Endothelial cell of umbilical vein (primary cell): ENCODE measurements around the gene DDB1. TPM values are rescaled to one million over a fixed set of nuclear protein-coding genes. Genes with fewer than 3 reads are reported as not detected.

Experiments used
- BruUV-seq: library from RNA; stranded (reverse); fragments of 400-500 nt; replicated peaks from 2 replicates; lab custom pipeline; 2021; lab: Mats Ljungman, UMichigan
- CTCF ChIA-PET: fragments of 300-600, 350-600 bp; sonication (Branson Sonifier 250); formaldehyde crosslinking; loops from one replicate; lab custom pipeline; 2021; ENCODE audit warnings: antibody characterized with exemption, inconsistent platforms; lab: Charles Lee
- POLR2A ChIA-PET: fragments of 300-600, 350-600 bp; sonication (Branson Sonifier 250); formaldehyde crosslinking; loops from one replicate; lab custom pipeline; 2021; ENCODE audit warnings: antibody characterized with exemption, inconsistent platforms; lab: Charles Lee
- DNase-seq: peaks from one replicate; pipeline ENCODE4 v3.0.0-alpha.2; 2011; ENCODE audit warnings: low read depth, low spot score
- FAIRE-seq: peaks from 2 replicates; lab custom pipeline; 2011; peaks lifted over from hg19 to GRCh38; lab: Jason Lieb, UNC
- H2AFZ ChIP-seq: 2 replicates; pipeline ENCODE4 v1.6.0; 2012; ENCODE audit warnings: low read depth, low read length, control low read depth, inconsistent platforms
- H3K27ac ChIP-seq: 2 replicates; pipeline ENCODE4 v1.5.1; 2011; ENCODE audit warnings: low read depth, mild to moderate bottlenecking, control low read depth, low read length, moderate library complexity; ENCODE audit not compliant: insufficient read depth
- H3K27me3 ChIP-seq, 2 experiments: 2 replicates each; pipeline versions ENCODE4 v1.6.0 to v1.6.1; 2011; ENCODE audit warnings: low read length in 2 of 2, mixed read lengths in 1 of 2; ENCODE audit not compliant: control insufficient read depth in 2 of 2, insufficient read depth in 2 of 2
- H3K36me3 ChIP-seq, 2 experiments: 2 replicates in 1 of 2; 3 replicates in 1 of 2; pipeline ENCODE4 v1.5.1; 2011; ENCODE audit warnings: low read length in 2 of 2, mild to moderate bottlenecking in 1 of 2, moderate library complexity in 1 of 2; ENCODE audit not compliant: control insufficient read depth in 2 of 2, insufficient read depth in 2 of 2; ENCODE audit errors: extremely low read depth in 1 of 2
- H3K4me1 ChIP-seq: 3 replicates; pipeline ENCODE4 v1.5.1; 2011; ENCODE audit warnings: mild to moderate bottlenecking, low read length; ENCODE audit not compliant: control insufficient read depth, insufficient read depth; ENCODE audit errors: extremely low read depth
- H3K4me2 ChIP-seq: 2 replicates; pipeline ENCODE4 v1.6.1; 2011; ENCODE audit warnings: low read length, control low read depth, mixed read lengths; ENCODE audit not compliant: insufficient read depth
- H3K4me3 ChIP-seq, 3 experiments: fragments of 200-600 bp in 1 of 3; sonication (generic), shearing (Covaris generic) in 1 of 3; replicated peaks in 1 of 3; 2 replicates each; pipeline ENCODE4 v1.5.1; 2011 to 2016; ENCODE audit warnings: control low read depth in 3 of 3, low read length in 3 of 3, mild to moderate bottlenecking in 2 of 3, inconsistent platforms in 1 of 3, low read depth in 1 of 3, moderate library complexity in 1 of 3; ENCODE audit not compliant: insufficient read depth in 1 of 3
- H3K79me2 ChIP-seq: 2 replicates; pipeline ENCODE4 v1.6.0; 2012; ENCODE audit warnings: low read length, inconsistent platforms; ENCODE audit not compliant: control insufficient read depth, insufficient read depth
- H3K9ac ChIP-seq: replicated peaks from 2 replicates; pipeline ENCODE3; 2011; ENCODE audit warnings: low read length, control low read depth; ENCODE audit not compliant: insufficient read depth; ENCODE audit errors: extremely low read depth
- H3K9me1 ChIP-seq: replicated peaks from 3 replicates; pipeline ENCODE4 v1.6.0; 2011; ENCODE audit warnings: mild to moderate bottlenecking, low read length; ENCODE audit not compliant: control insufficient read depth, insufficient read depth; ENCODE audit errors: extremely low read depth
- H3K9me3 ChIP-seq: replicated peaks from 2 replicates; pipeline ENCODE4 v1.5.1; 2012; ENCODE audit warnings: low read length, inconsistent platforms; ENCODE audit not compliant: control insufficient read depth, insufficient read depth
- H4K20me1 ChIP-seq: replicated peaks from 2 replicates; pipeline ENCODE3; 2011; ENCODE audit warnings: mild to moderate bottlenecking, low read length; ENCODE audit not compliant: control insufficient read depth, insufficient read depth; ENCODE audit errors: extremely low read depth
- EZH2 ChIP-seq: IDR thresholded peaks from 2 replicates; pipeline ENCODE4 v1.6.1; 2012; ENCODE audit warnings: borderline replicate concordance, low read depth, mild to moderate bottlenecking, moderate library complexity, low read length, inconsistent platforms; ENCODE audit not compliant: severe bottlenecking
- FOS ChIP-seq: IDR thresholded peaks from 2 replicates; pipeline ENCODE4 v1.6.1; 2011; ENCODE audit warnings: mild to moderate bottlenecking, low read length, moderate library complexity, borderline replicate concordance; ENCODE audit not compliant: insufficient read depth
- GATA2 ChIP-seq: IDR thresholded peaks from 2 replicates; pipeline ENCODE4 v1.7.0; 2011; ENCODE audit warnings: low read depth, mild to moderate bottlenecking, moderate library complexity, mixed read lengths, low read length; ENCODE audit not compliant: insufficient read length, insufficient read depth
- JUN ChIP-seq: IDR thresholded peaks from 2 replicates; pipeline ENCODE4 v1.6.1; 2011; ENCODE audit warnings: borderline replicate concordance, low read depth; ENCODE audit not compliant: insufficient read length, insufficient read depth
- MAX ChIP-seq: IDR thresholded peaks from 2 replicates; pipeline ENCODE4 v1.6.1; 2011; ENCODE audit not compliant: insufficient read depth, insufficient read length
- MYC ChIP-seq: IDR thresholded peaks from one replicate; pipeline ENCODE4 v1.6.1; 2011; ENCODE audit warnings: mild to moderate bottlenecking, low read depth, low read length
- POLR2A ChIP-seq: IDR thresholded peaks from 2 replicates; pipeline ENCODE4 v1.6.1; 2012; ENCODE audit warnings: low read depth, mild to moderate bottlenecking, control low read depth, low read length
- POLR2AphosphoS5 ChIP-seq: IDR thresholded peaks from 2 replicates; pipeline ENCODE4 v1.6.1; 2012; ENCODE audit warnings: low read depth, mild to moderate bottlenecking, control low read depth, low read length, moderate library complexity; ENCODE audit not compliant: insufficient read depth
- dilution Hi-C: fragments of 300-500 bp; cut with MboI; formaldehyde crosslinking; loops from one replicate; pipeline ENCODE4 v1.15.0; 2019; ENCODE audit warnings: low sequenced_read_pairs; ENCODE audit not compliant: extremely low pct_ligation_motif_present
- intact Hi-C: fragments of 100-400 bp; cut with micrococcal nuclease; formaldehyde crosslinking; loops from one replicate; pipeline ENCODE4 v1.10.0; 2022
- polyA plus RNA-seq, 4 experiments: library from polyadenylated mRNA; depleted of rRNA in 3 of 4; stranded (reverse) in 3 of 4; unstranded in 1 of 4; fragments of >200 nt; gene quantifications; 2 replicates each; pipeline versions ENCODE4 v1.2.1 to v1.2.3, GENCODE V29; 2011 to 2012; ENCODE audit warnings: missing spikeins in 1 of 4
- total RNA-seq: library from RNA; stranded (reverse); gene quantifications from 2 replicates; pipeline ENCODE4 v1.2.3, GENCODE V29; 2021
- TF ChIP-seq, protein P1 (sequence below), 2 donors: IDR thresholded peaks; 1 replicate in 1 of 2; 2 replicates in 1 of 2; pipeline ENCODE4 v1.5.1; 2011; ENCODE audit warnings: low read length in 2 of 2, mild to moderate bottlenecking in 2 of 2, moderate library complexity in 2 of 2, control low read depth in 1 of 2, inconsistent platforms in 1 of 2, low read depth in 1 of 2; ENCODE audit not compliant: insufficient read depth in 1 of 2; ENCODE audit errors: extremely low read depth in 1 of 2

Gene DDB1
- total and polyA plus RNA-seq, 2 donors (not counting 3 experiments of a cell fraction or from before 2014, with no cell fraction given), result 229 to 230 TPM

- CTCF ChIA-PET, result interaction anchor here (0.9 kb wide), 1 partner anchor 33 kb away, joined by 3 read pairs; no protein-coding TSS in a partner anchor
- POLR2A ChIA-PET, result interaction anchor here (1.0 kb wide), 1 partner anchor 9 kb away, joined by 3 read pairs; no protein-coding TSS in a partner anchor
- H3K9me3 ChIP-seq, result no peaks in the 10 kb centered on the region
- H3K4me1 ChIP-seq, result peaks cover 14% of the 10 kb centered on the region
- H3K4me3 ChIP-seq, result no peak overlapping the region
- no peaks in the 10 kb centered on the region for H3K9me1 ChIP-seq
- TF ChIP-seq, protein P1, sequence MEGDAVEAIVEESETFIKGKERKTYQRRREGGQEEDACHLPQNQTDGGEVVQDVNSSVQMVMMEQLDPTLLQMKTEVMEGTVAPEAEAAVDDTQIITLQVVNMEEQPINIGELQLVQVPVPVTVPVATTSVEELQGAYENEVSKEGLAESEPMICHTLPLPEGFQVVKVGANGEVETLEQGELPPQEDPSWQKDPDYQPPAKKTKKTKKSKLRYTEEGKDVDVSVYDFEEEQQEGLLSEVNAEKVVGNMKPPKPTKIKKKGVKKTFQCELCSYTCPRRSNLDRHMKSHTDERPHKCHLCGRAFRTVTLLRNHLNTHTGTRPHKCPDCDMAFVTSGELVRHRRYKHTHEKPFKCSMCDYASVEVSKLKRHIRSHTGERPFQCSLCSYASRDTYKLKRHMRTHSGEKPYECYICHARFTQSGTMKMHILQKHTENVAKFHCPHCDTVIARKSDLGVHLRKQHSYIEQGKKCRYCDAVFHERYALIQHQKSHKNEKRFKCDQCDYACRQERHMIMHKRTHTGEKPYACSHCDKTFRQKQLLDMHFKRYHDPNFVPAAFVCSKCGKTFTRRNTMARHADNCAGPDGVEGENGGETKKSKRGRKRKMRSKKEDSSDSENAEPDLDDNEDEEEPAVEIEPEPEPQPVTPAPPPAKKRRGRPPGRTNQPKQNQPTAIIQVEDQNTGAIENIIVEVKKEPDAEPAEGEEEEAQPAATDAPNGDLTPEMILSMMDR (IDR thresholded peaks at IDR 0.05; ENCODE audit: extremely low read depth in 1 of 2, insufficient read depth in 1 of 2, low read depth in 1 of 2, low read length in 2 of 2), result no peak
- TF ChIP-seq EZH2 (no peak), GATA2 (no peak), MAX (no peak), MYC (no peak), POLR2AphosphoS5 (no peak), FOS (no peak), POLR2A (no peak), JUN (no peak)
- no TSS peak for BruUV-seq
- H3K27ac ChIP-seq, result no peak overlapping the region
- H4K20me1 ChIP-seq, result no peaks in the 10 kb centered on the region
- no peak overlapping the region for H3K4me2 ChIP-seq
- no peak for DNase-seq
- H3K27me3 ChIP-seq, result no peaks in the 10 kb centered on the region
- intact Hi-C loops, result no loop called here
- peaks cover 0 to 20% of the 10 kb centered on the region in 2 experiments for H3K36me3 ChIP-seq
- H3K79me2 ChIP-seq, result no peaks in the 10 kb centered on the region
- H3K9ac ChIP-seq, result no peak overlapping the region
- dilution Hi-C loops, result no loop called here
- H2AFZ ChIP-seq, result no peak overlapping the region
- peak; percentile 33 for FAIRE-seq
Observed at GRCh38 chr11:61352038-61352437, 19.1 kb upstream of the DDB1 start.
